Kidney epithelial cell (primary cell): ENCODE results near the gene RPS6KA5. TPM values are rescaled to one million over a fixed set of nuclear protein-coding genes. Genes with fewer than 3 reads are reported as not detected.

Source experiments
- DNase-seq: peaks from one replicate; pipeline ENCODE4 v3.0.0-alpha.2; 2010; ENCODE audit warnings: low read depth
- H3K27me3 ChIP-seq: 2 replicates; pipeline ENCODE4 v1.6.0; 2011; ENCODE audit warnings: low read length; ENCODE audit not compliant: control insufficient read depth, insufficient read depth
- H3K36me3 ChIP-seq: 2 replicates; pipeline ENCODE4 v1.5.1; 2011; ENCODE audit warnings: low read length; ENCODE audit not compliant: control insufficient read depth, insufficient read depth
- H3K4me3 ChIP-seq: 2 replicates; pipeline ENCODE4 v1.5.1; 2011; ENCODE audit warnings: low read depth, mild to moderate bottlenecking, control low read depth, low read length
- CTCF ChIP-seq: IDR thresholded peaks from 2 replicates; pipeline ENCODE4 v1.5.1; 2011; ENCODE audit warnings: mild to moderate bottlenecking, moderate library complexity, low read length, control low read depth, inconsistent platforms; ENCODE audit not compliant: insufficient read depth, poor library complexity, severe bottlenecking
- total RNA-seq: library from RNA; depleted of rRNA; stranded (reverse); fragments of >200 nt; gene quantifications from 2 replicates; pipeline ENCODE4 v1.2.3, GENCODE V29; 2015

RPS6KA5 gene
- total RNA-seq, 1 donor from 2014 or later = 3.7 TPM

DNA sequence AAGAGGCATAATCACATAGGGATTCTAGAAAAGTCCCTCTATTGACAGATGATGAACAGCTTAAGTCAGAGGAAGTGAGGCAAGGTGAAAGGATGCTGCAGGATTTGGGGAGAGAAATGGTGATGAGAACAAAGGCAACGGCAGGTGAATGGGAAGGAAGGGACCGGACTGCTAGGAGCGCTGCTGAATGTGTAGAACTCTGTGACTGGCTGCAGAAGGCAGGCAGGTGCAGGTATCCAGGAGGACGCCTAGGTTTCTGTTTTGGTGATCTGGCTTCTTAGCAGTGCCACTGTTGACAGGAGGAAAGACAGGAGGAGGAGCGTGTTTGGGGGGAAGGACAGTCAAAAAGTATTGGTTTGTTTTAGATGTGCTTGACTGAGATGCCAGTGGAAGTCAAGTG, 185.8 kb downstream of the RPS6KA5 start:
- Histone ChIP-seq H3K27me3 (no peaks in the 10 kb centered on the region), H3K36me3 (peaks cover 2% of the 10 kb centered on the region), H3K4me3 (no peak overlapping the region)
- no peak for DNase-seq
- TF ChIP-seq CTCF = no peak

- no peak for TF ChIP-seq CTCF
- peak; percentile 61 for DNase-seq
- Histone ChIP-seq H3K36me3 (peaks cover 2% of the 10 kb centered on the region), H3K4me3 (no peak overlapping the region), H3K27me3 (no peaks in the 10 kb centered on the region)
These were observed 188.7 kb downstream of the RPS6KA5 start for GRCh38 chr14:90871605-90872233.

DNA sequence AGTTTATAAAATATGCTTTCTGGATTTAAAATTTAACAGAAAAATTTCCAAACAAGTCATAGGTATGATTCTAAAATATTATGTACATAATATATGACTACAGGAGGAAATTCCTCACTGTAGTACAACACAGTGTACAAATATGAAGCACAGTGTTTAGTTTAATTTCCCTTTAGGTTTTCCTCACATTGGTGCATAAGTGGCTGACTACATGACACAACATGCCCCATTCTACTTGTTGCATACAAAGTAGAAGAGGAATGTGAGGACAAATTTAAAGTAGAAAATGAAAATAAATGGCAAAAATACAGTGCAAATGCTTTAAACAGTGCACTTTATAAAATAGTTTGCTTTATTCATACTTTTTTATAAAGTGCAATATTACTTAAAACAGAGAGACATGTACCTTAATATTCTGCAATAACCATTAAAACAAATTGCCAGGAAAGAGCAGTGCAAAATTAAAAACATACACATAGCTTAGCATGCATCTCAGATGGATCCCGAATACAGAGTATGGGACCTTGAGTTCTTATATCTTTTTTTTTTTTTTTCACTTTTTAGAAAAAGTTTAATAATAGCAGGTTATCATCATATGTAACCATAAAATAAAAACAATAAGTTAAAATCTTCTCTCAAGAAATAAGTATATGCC, 189.4 kb downstream of the RPS6KA5 start:
- Histone ChIP-seq H3K36me3 (peaks cover 2% of the 10 kb centered on the region), H3K27me3 (no peaks in the 10 kb centered on the region), H3K4me3 (no peak overlapping the region)
- no peak for TF ChIP-seq CTCF
- no peak for DNase-seq

DNA sequence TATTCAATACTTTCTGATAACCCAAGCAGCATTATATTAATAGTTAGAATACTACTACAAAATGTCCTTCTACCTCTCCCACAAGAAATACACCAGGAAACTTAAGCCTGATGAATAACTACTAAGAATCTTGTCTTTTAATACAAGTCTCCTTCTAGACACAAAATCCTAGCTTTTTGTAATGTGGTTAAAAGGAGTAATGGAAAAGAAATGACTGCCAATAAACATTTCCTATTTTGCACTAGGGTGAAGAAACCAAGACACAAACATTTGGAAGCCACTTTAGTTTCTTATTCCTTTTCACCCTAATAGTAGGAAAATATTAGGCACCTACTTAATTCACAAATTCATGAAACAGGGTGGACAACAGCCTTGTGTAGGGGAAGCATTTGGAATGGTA, 192.9 kb downstream of the RPS6KA5 start:
- Histone ChIP-seq H3K4me3 (no peak overlapping the region), H3K36me3 (no peaks in the 10 kb centered on the region), H3K27me3 (no peaks in the 10 kb centered on the region)
- TF ChIP-seq CTCF = no peak
- DNase-seq = no peak

- no peaks in the 10 kb centered on the region for H3K27me3 ChIP-seq
- no peak for TF ChIP-seq CTCF
- no peaks in the 10 kb centered on the region for H3K36me3 ChIP-seq
- H3K4me3 ChIP-seq = no peak overlapping the region
- no peak for DNase-seq
These were observed 193.6 kb downstream of the RPS6KA5 start for GRCh38 chr14:90866833-90867232.

- no peaks in the 10 kb centered on the region for H3K36me3 ChIP-seq
These were observed 195.7 kb downstream of the RPS6KA5 start for GRCh38 chr14:90864741-90865140.

More at GRCh38 chr14:90864741-90865140, 195.7 kb downstream of the RPS6KA5 start:
- no peaks in the 10 kb centered on the region for H3K27me3 ChIP-seq
- H3K4me3 ChIP-seq = no peak overlapping the region
- no peak for DNase-seq
- TF ChIP-seq CTCF = no peak
